Measurements from ENCODE around the gene PARD6A.

PARD6A gene

DNA sequence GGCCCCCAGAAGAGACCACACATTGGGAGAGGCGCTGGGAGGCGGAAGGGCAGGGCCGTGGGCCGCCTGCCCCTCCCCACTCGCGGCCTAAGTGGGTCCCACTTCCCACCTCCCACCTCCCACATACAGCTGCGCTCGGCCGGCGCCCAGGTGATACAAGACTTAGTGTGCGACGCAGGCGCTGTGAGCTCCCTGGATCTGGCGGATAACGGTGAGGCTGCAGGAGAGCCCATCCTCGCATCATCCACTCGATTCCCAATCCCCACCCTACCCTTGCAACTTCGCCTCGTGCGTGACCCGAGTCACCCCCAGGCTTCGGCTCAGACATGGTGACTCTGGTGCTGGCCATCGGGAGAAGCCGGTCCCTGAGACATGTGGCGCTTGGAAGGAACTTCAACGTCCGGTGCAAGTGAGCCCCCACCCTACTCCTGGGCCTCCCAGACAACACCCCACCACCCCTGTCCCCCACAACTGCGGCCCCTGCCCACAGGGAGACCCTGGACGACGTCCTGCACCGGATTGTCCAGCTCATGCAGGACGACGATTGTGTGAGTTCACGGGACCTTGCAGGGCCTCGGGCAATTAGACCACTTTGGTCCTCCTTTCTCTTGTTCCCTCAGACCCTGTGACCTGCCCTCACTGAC, 11.9 kb upstream of the PARD6A start:
- DNase-seq: no peak
- Histone ChIP-seq H3K36me3 (ENCODE audit: insufficient read depth, low read length) (peaks cover 71% of the 10 kb centered on the region), H3K4me3 (ENCODE audit: low read depth in 1 of 2, low read length in 2 of 2) (no peak overlapping the region), H3K9me3 (ENCODE audit: insufficient read depth, low read length, severe bottlenecking) (no peaks in the 10 kb centered on the region), H3K79me2 (ENCODE audit: insufficient read depth, low read length) (peaks cover 33% of the 10 kb centered on the region), H3K4me1 (ENCODE audit: insufficient read depth, low read length) (peaks cover 31% of the 10 kb centered on the region), H3K27me3 (ENCODE audit: insufficient read depth, low read length, poor library complexity) (no peaks in the 10 kb centered on the region), H3K9ac (ENCODE audit: low read depth, low read length) (no peak overlapping the region), H3K27ac (ENCODE audit: low read length) (no peak overlapping the region), H2AFZ (ENCODE audit: low read depth, low read length) (no peak overlapping the region), H4K20me1 (ENCODE audit: insufficient read depth, low read length) (peaks cover 15% of the 10 kb centered on the region), H3K4me2 (ENCODE audit: insufficient read depth, low read length) (no peak overlapping the region)
- TF ChIP-seq, protein P1, sequence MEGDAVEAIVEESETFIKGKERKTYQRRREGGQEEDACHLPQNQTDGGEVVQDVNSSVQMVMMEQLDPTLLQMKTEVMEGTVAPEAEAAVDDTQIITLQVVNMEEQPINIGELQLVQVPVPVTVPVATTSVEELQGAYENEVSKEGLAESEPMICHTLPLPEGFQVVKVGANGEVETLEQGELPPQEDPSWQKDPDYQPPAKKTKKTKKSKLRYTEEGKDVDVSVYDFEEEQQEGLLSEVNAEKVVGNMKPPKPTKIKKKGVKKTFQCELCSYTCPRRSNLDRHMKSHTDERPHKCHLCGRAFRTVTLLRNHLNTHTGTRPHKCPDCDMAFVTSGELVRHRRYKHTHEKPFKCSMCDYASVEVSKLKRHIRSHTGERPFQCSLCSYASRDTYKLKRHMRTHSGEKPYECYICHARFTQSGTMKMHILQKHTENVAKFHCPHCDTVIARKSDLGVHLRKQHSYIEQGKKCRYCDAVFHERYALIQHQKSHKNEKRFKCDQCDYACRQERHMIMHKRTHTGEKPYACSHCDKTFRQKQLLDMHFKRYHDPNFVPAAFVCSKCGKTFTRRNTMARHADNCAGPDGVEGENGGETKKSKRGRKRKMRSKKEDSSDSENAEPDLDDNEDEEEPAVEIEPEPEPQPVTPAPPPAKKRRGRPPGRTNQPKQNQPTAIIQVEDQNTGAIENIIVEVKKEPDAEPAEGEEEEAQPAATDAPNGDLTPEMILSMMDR (IDR thresholded peaks at IDR 0.05; ENCODE audit: borderline replicate concordance, extremely low read depth, low read length, poor library complexity, severe bottlenecking): no peak
- no peak for TF ChIP-seq EZH2 (IDR thresholded peaks at IDR 0.05; ENCODE audit: borderline replicate concordance, low read depth, low read length, severe bottlenecking)
- ATAC-seq (ENCODE audit: insufficient read depth, low read depth): no peak

DNA sequence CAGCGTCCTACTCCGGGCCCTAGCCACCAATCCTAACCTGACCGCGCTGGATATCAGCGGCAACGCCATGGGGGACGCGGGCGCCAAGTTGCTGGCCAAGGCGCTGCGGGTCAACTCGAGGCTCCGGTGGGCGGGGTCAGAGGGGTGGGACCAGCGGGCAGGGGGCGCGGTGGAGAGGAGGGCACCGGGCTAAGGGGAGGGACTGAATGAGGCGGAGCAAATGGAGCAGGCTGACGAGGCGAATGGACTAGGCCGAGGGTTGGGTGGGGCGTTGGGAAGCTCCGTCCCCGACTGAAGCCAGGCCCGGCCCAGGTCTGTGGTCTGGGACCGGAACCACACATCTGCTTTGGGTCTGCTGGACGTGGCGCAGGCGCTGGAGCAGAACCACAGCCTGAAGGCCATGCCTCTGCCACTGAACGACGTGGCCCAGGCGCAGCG, 11.2 kb upstream of the PARD6A start:
- Histone ChIP-seq H3K9ac (ENCODE audit: low read depth, low read length) (no peak overlapping the region), H4K20me1 (ENCODE audit: insufficient read depth, low read length) (peaks cover 17% of the 10 kb centered on the region), H3K9me3 (ENCODE audit: insufficient read depth, low read length, severe bottlenecking) (no peaks in the 10 kb centered on the region), H3K36me3 (ENCODE audit: insufficient read depth, low read length) (peaks cover 74% of the 10 kb centered on the region), H2AFZ (ENCODE audit: low read depth, low read length) (no peak overlapping the region), H3K4me2 (ENCODE audit: insufficient read depth, low read length) (no peak overlapping the region), H3K27ac (ENCODE audit: low read length) (no peak overlapping the region), H3K4me1 (ENCODE audit: insufficient read depth, low read length) (peaks cover 25% of the 10 kb centered on the region), H3K79me2 (ENCODE audit: insufficient read depth, low read length) (peaks cover 30% of the 10 kb centered on the region), H3K4me3 (ENCODE audit: low read depth in 1 of 2, low read length in 2 of 2) (no peak overlapping the region), H3K27me3 (ENCODE audit: insufficient read depth, low read length, poor library complexity) (no peaks in the 10 kb centered on the region)
- TF ChIP-seq, protein P1 (IDR thresholded peaks at IDR 0.05; ENCODE audit: borderline replicate concordance, extremely low read depth, low read length, poor library complexity, severe bottlenecking): no peak
- TF ChIP-seq EZH2 (IDR thresholded peaks at IDR 0.05; ENCODE audit: borderline replicate concordance, low read depth, low read length, severe bottlenecking): no peak
- ATAC-seq (ENCODE audit: insufficient read depth, low read depth) (no peak), DNase-seq (no peak)

DNA sequence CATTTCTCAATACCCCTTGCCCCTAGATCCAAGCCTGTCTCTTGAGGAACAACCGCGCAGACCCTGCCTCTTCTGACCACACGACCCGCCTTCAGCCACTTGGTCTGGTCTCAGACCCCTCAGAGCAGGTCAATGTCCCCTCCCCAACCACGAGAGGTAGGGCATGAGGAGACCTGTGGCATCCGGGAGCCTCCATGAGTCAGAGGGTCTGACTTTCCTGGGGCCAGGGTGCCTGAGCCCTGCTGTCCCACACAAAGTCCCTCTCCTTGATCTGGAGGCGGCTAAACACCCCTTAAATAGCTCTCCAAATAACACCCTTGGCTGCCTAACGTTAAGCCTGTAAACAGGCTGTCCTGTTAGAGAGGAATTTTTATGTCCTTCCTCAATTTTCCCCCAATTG, 10.7 kb upstream of the PARD6A start:
- Histone ChIP-seq H3K9ac (ENCODE audit: low read depth, low read length) (no peak overlapping the region), H3K27me3 (ENCODE audit: insufficient read depth, low read length, poor library complexity) (no peaks in the 10 kb centered on the region)
- TF ChIP-seq, protein P1 (IDR thresholded peaks at IDR 0.05; ENCODE audit: borderline replicate concordance, extremely low read depth, low read length, poor library complexity, severe bottlenecking): no peak
- no peak for TF ChIP-seq EZH2 (IDR thresholded peaks at IDR 0.05; ENCODE audit: borderline replicate concordance, low read depth, low read length, severe bottlenecking)

More for the DNA sequence above, 10.7 kb upstream of the PARD6A start:
- no peak overlapping the region for H3K4me2 ChIP-seq (ENCODE audit: insufficient read depth, low read length)
- H3K79me2 ChIP-seq (ENCODE audit: insufficient read depth, low read length): peaks cover 26% of the 10 kb centered on the region
- H3K4me3 ChIP-seq (ENCODE audit: low read depth in 1 of 2, low read length in 2 of 2): no peak overlapping the region
- peaks cover 20% of the 10 kb centered on the region for H4K20me1 ChIP-seq (ENCODE audit: insufficient read depth, low read length)
- H3K36me3 ChIP-seq (ENCODE audit: insufficient read depth, low read length): peaks cover 80% of the 10 kb centered on the region
- H3K27ac ChIP-seq (ENCODE audit: low read length): no peak overlapping the region
- H3K9me3 ChIP-seq (ENCODE audit: insufficient read depth, low read length, severe bottlenecking): no peaks in the 10 kb centered on the region
- H3K4me1 ChIP-seq (ENCODE audit: insufficient read depth, low read length): peaks cover 23% of the 10 kb centered on the region
- ATAC-seq (ENCODE audit: insufficient read depth, low read depth) (no peak), DNase-seq (no peak)
- H2AFZ ChIP-seq (ENCODE audit: low read depth, low read length): no peak overlapping the region
